Measurements from ENCODE around the gene FLCN. TPM values are rescaled to one million over a fixed set of nuclear protein-coding genes. Genes with fewer than 3 reads are reported as not detected.

Gene FLCN
- total RNA-seq, 1 experiment from 2014 or later = 38.8 TPM

DNA sequence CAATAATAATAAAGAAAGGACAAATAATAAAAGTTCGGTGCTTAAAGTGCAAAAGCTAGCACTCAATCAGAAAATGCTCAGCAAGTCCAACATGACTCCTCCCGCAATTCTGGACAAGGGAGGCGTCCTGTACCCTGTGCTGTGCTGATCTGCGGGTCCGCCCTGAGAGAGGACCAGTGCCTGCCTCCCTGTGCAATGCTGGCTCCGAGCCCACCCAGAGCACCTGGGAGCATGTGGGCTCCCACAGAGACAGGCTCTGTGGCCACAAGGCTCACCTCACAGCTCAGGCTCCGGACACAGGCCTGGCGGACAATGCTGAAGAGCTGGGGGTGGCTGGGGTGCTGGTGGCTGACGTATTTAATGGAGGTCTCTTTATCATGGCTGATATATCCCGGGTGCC is 11.1 kb downstream of the FLCN start:
- no TSS peak for BruUV-seq (replicated peaks)
- Histone ChIP-seq H3K36me3 (ENCODE audit: low read depth) (peaks cover 25% of the 10 kb centered on the region; the same call in 1 of the 2 replicates), H3F3A (ENCODE audit: insufficient read depth, low read depth) (no peaks in the 10 kb centered on the region), H3K27ac (no peak overlapping the region), H3K4me3 (no peak overlapping the region), H3K4me2 (no peak overlapping the region), H3K79me2 (ENCODE audit: low read depth) (no peaks in the 10 kb centered on the region), H3K27me3 (ENCODE audit: insufficient read depth, low read depth) (no peaks in the 10 kb centered on the region), H3K9me3 (ENCODE audit: insufficient read depth, low read depth) (no peaks in the 10 kb centered on the region), H2AFZ (no peak overlapping the region), H3K9me2 (ENCODE audit: insufficient read depth) (no peaks in the 10 kb centered on the region), H3K4me1 (replicated peaks; ENCODE audit: insufficient read depth) (no peaks in the 10 kb centered on the region), H4K20me1 (ENCODE audit: insufficient read depth) (peaks cover 3% of the 10 kb centered on the region; the same call in 1 of the 2 replicates)
- intact Hi-C loops (cut with micrococcal nuclease; ENCODE audit: unreplicated experiment) = no loop called here
- CTCF ChIA-PET = no interaction called here
- TF ChIP-seq, protein P1, sequence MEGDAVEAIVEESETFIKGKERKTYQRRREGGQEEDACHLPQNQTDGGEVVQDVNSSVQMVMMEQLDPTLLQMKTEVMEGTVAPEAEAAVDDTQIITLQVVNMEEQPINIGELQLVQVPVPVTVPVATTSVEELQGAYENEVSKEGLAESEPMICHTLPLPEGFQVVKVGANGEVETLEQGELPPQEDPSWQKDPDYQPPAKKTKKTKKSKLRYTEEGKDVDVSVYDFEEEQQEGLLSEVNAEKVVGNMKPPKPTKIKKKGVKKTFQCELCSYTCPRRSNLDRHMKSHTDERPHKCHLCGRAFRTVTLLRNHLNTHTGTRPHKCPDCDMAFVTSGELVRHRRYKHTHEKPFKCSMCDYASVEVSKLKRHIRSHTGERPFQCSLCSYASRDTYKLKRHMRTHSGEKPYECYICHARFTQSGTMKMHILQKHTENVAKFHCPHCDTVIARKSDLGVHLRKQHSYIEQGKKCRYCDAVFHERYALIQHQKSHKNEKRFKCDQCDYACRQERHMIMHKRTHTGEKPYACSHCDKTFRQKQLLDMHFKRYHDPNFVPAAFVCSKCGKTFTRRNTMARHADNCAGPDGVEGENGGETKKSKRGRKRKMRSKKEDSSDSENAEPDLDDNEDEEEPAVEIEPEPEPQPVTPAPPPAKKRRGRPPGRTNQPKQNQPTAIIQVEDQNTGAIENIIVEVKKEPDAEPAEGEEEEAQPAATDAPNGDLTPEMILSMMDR (conservative IDR thresholded peaks at IDR 0.05) = no peak
- no peak for TF ChIP-seq EZH2 (IDR thresholded peaks at IDR 0.05; ENCODE audit: low read depth)
- POLR2A ChIA-PET (ENCODE audit: unreplicated experiment) = no interaction called here
- no peak for DNase-seq

DNA sequence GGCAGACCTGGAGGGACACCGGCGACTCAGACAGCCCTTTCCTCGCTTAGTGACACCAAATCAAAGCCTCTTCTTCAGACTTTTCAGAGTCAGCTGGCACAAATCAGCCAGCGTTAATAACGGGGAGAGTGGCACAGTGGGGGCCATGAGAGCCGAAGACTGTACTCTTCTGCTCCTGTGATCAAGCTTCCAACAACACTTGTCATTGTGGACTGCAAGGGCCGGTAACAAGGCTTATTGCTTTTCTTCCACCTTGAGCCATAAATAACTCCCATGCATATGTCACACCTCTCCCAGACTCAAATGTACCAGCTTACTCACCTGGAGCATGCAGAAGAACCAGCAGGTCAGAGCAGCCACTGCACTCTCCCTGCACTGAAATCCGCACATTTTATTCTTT is 12.8 kb downstream of the FLCN start:
- ChIA-PET CTCF (no interaction called here), POLR2A (ENCODE audit: unreplicated experiment) (no interaction called here)
- H3K27me3 ChIP-seq (ENCODE audit: insufficient read depth, low read depth) = no peaks in the 10 kb centered on the region
- H3K27ac ChIP-seq = no peak overlapping the region
- no peaks in the 10 kb centered on the region for H3F3A ChIP-seq (ENCODE audit: insufficient read depth, low read depth)
- H4K20me1 ChIP-seq (ENCODE audit: insufficient read depth) = peaks cover 3% of the 10 kb centered on the region; the same call in 1 of the 2 replicates
- no peaks in the 10 kb centered on the region for H3K4me1 ChIP-seq (replicated peaks; ENCODE audit: insufficient read depth)
- H3K36me3 ChIP-seq (ENCODE audit: low read depth) = peaks cover 23% of the 10 kb centered on the region; the same call in 1 of the 2 replicates
- no peak overlapping the region for H2AFZ ChIP-seq
- no TSS peak for BruUV-seq (replicated peaks)
- DNase-seq = no peak
- H3K9me2 ChIP-seq (ENCODE audit: insufficient read depth) = no peaks in the 10 kb centered on the region
- TF ChIP-seq, protein P1 (conservative IDR thresholded peaks at IDR 0.05) = no peak
- TF ChIP-seq EZH2 (IDR thresholded peaks at IDR 0.05; ENCODE audit: low read depth) = no peak
- intact Hi-C loops (cut with micrococcal nuclease; ENCODE audit: unreplicated experiment) = no loop called here
- no peaks in the 10 kb centered on the region for H3K79me2 ChIP-seq (ENCODE audit: low read depth)
- H3K4me3 ChIP-seq = no peak overlapping the region
- no peaks in the 10 kb centered on the region for H3K9me3 ChIP-seq (ENCODE audit: insufficient read depth, low read depth)
- H3K4me2 ChIP-seq = no peak overlapping the region

DNA sequence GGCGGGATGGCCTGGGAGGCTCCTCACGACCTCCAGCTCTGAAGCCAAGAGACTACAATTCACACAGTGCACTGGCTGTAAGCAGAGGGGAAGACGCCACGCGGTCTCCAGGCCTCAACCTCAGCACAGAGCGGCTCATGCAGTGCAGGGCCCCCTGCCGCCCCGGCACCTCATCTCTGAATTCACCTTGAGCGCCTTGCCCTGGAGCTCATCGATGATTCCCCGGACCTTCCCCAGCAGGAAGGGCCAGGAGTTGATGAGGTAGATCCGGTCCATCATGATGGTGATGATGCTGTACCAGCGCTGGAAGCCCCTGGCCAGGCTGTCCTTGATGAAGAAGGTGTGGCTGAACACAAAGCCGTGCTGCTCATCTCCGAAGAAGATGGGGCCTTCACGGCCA is 13.2 kb downstream of the FLCN start:
- no peaks in the 10 kb centered on the region for H3K79me2 ChIP-seq (ENCODE audit: low read depth)
- DNase-seq = no peak
- intact Hi-C loops (cut with micrococcal nuclease; ENCODE audit: unreplicated experiment) = no loop called here

More for the DNA sequence above, 13.2 kb downstream of the FLCN start:
- no peak for TF ChIP-seq EZH2 (IDR thresholded peaks at IDR 0.05; ENCODE audit: low read depth)
- TF ChIP-seq, protein P1 (conservative IDR thresholded peaks at IDR 0.05) = no peak
- Histone ChIP-seq H3K27ac (no peak overlapping the region), H3K4me3 (no peak overlapping the region), H3K27me3 (ENCODE audit: insufficient read depth, low read depth) (no peaks in the 10 kb centered on the region), H4K20me1 (ENCODE audit: insufficient read depth) (peaks cover 3% of the 10 kb centered on the region; the same call in 1 of the 2 replicates), H3K4me2 (no peak overlapping the region), H3K4me1 (replicated peaks; ENCODE audit: insufficient read depth) (no peaks in the 10 kb centered on the region), H3K9me3 (ENCODE audit: insufficient read depth, low read depth) (no peaks in the 10 kb centered on the region), H3K9me2 (ENCODE audit: insufficient read depth) (no peaks in the 10 kb centered on the region), H3K36me3 (ENCODE audit: low read depth) (peaks cover 23% of the 10 kb centered on the region; the same call in 1 of the 2 replicates), H3F3A (ENCODE audit: insufficient read depth, low read depth) (no peaks in the 10 kb centered on the region), H2AFZ (no peak overlapping the region)
- ChIA-PET CTCF (no interaction called here), POLR2A (ENCODE audit: unreplicated experiment) (no interaction called here)
- no TSS peak for BruUV-seq (replicated peaks)

Data from PC-9 (cell line).